Raji (cell line): ENCODE results near the gene C3.

Source experiments
- POLR2A ChIP-seq: IDR thresholded peaks from 2 replicates; pipeline ENCODE4 v1.6.1; 2011; ENCODE audit warnings: low read depth, low read length, control low read depth; ENCODE audit not compliant: insufficient read depth

Gene C3

DNA sequence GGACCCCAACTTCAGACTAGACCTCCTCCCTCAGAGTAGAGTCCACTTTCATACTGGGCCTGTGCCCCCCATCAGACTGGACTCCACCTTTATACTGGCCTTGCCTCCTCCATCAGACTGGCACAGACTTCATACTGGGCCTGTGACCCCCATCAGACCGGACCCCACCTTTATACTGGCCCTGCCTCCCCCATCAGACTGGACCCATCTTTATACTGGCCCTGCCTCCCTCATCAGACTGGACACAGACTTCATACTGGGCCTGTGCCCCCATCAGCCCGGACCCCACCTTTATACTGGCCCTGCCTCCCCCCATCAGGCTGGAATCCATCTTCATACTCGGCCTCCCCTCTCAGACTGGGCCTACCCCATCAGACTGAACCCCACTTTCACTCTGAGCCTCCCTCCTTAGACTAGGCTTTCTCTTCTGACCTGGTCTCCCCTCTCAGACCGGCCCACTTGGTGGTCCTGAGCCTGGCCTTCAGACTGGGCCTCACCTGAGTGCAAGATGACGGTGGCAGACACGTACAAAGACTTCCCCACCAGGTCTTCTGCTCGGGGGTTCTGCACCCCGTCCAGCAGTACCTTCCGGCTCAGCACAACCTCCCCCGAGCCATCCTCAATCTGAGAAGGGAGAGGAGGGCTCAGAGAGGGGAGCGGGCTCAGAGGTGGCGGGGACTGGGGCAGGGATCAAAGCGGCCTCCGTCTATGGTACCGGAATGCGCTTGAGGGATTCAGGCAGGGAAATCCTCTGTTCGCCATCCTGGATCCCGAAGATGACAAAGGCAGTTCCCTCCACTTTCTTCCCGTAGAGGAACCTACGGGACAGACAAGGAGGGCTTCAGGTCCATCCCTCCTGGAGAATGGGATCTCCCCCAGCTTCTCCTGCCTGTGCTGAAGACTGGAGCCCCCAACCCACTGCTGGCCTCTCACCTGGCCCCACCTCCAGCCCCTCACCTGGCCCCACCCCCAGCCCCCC is 7.5 kb downstream of the C3 start:
- TF ChIP-seq POLR2A, result no peak

DNA sequence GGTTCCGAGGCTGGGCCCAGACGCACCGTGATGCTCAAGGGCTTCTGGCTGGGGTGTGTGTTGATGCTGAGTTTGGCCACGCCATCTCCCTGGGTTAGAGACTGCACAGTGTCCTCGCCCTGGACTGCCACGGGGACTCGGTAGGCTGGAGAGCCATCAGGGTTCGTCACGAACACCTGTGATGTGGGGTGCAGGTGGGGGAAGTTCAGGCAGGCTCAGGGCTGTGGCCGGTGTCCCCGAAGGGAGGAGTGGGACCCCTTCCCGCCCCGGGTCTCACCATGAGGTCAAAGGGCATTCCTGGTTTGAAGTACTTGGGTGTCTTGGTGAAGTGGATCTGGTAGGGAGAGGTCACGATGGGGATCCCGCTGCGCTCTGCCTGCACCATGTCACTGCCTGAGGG is 8.2 kb downstream of the C3 start:
- TF ChIP-seq POLR2A, result no peak

DNA sequence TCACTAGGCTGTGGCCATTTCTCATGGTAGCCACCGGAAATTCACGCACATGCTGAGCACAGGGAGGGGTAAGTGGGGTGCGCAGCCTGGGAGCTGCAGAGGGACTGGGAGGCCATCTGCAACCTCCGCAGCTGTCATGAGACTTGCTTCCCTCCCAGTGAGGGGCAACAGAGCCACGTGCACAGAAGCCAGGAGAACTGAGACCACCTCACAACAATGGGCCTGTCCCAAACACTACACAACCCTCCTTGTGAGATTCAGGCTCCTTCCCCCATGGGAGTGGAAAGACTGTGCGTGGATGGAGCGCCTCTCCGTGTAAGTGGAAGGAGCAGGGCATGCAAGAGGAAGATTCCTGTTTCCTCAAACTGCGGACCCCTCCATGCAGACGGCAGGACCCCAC is 8.8 kb downstream of the C3 start:
- no peak for TF ChIP-seq POLR2A

DNA sequence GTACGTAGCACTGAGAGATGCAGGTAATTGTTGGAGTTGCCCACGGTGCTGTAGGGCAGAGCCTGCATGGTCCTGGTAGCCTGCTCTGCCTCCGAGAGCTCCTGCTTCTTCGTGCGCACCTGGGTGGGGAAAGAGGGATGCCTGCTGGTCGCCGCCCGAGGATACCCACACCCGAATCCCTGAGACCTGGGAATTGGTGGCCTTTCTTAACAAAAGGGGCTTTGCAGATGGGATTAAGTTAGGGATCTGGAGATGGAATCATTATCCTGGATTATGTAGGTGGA is 9.4 kb downstream of the C3 start:
- no peak for TF ChIP-seq POLR2A

DNA sequence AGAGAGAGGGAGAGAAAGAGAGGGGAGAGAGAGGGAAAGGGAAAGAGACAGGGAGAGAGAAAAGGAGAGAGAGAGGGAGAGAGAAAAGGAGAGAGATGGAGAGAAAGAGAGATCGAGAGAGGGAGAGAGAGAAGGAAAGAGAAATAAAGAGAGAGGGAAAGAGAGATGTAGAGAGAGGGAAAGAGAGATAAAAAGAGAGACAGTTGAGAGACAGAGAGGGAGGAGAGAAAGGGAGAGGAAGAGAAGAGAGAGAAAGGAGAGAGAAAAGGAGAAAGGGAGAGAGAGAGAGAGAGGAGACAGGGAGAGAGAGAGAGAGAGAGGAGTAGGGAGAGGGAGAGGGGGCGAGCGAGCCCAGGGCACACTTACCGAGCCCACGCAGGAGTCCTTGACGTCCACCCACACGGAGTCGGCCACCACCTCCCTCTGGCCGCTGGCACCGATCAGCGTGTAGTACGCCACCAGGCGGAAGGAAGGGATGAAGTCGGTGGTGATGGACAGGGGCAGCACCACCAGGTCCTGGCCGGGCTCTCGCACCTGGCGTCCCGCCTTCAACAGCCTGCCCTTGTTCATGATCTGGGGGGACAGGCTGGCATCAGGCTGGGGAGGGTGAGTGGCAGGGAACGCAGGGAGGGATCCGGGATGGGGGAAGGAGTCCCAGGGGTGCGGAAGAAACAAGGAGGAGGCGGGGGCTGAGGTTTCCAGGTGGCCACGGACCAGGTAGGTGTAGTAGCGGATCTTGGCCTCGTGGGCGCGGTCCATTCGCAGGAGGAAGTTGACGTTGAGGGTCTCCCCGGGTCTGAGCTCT is 10.0 kb downstream of the C3 start:
- TF ChIP-seq POLR2A, result no peak

DNA sequence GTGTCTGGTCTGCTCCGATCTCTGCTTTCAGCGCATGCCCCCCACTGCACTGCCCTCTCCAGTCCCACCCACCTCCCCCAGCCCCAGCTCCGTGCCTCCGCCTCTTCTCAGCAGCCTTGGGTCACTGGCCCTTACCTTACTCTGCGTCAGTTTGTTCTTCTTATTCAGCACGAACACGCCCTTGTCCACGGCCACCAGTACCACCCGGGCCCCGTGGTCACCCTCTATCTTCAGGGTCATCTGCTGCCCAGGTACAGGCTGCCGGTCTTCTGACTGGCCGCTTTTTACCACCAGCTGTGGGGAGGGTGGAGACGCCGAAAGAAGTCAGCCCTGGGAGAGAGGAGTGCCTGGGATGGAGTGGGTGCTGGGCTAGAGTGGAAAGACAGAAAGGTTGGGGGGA is 10.9 kb downstream of the C3 start:
- TF ChIP-seq POLR2A, result no peak

DNA sequence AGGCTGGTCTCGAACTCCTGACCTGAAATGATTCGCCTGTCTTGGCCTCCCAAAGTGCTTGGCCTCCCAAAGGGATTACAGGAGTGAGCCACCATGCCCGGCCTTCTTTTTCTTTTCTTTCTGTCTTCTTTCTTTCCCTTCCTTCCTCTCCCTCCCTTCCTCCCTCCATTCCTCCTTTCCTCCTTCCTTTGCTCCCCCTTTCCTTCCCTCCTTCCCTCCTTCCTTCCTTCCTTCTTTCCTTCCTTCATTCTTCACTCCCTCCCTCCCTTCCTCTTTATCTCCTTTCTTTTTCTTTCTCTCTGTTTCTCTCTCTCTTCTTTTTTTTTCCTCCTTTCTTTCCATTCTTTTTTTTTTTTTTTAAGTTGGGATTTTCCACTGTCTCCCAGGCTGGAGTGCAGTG is 12.1 kb downstream of the C3 start:
- no peak for TF ChIP-seq POLR2A

DNA sequence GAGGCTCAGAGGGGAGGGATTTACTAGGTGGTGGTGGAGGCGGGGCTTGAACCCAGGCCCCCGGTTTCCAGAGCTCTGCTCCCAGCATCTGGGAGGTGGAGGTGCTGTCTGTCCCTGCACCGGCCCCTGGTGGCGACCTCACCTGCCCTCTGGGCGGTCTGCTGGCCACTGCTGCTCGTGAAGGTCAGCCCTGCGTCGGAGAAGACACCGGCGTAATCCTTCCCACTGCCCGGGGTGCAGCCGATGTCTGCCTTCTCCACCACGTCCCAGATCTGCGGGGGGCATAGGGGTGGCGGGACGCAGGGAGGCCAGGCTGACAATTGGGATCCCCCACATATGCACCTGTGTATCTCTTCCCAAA is 12.8 kb downstream of the C3 start:
- no peak for TF ChIP-seq POLR2A

DNA sequence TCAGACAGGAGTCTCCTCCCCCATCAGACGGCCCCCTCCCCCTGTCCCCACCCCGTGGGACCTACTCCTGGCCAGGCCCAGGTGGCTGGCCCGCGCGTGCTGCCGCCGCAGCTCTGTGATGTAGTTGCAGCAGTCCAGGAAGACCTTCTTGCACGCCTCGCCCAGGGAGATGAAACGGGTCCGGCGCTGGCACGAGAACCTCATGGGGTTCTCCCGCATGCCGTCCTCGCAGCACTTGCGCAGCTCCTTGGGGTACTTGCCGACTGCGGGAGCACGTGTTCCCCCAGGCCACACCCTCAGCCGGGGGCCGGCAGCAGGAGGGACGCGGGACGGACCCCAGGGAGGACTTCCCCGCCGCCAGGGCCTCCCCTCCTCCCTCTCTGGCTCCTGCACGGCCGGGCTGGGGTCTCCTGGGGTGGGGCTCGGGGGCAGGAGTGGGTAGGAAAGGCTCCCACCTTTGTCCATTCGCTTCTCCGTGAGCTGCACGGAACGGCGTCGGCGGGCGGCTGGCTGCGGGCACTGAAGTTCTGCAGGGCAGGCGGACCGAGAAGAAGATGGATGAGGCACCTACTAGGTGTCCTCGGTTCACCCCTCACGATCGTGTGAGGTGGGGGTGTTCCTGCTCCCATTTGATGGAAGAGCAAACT is 13.3 kb downstream of the C3 start:
- no peak for TF ChIP-seq POLR2A

DNA sequence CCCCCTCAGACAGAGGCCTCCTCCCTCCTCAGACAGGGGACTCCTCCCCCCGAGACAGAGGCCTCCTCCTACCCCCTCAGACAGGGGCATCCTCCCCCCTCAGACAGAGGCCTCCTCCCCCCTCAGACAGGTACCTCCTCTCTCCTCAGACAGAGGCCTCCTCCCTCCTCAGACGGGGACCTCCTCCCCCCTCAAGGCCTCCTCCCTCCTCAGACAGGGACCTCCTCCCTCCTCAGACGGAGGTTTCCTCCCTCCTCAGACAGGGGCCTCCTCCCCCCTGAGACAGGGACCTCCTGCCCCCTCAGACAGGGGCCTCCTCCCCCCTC is 13.9 kb downstream of the C3 start:
- TF ChIP-seq POLR2A, result no peak

DNA sequence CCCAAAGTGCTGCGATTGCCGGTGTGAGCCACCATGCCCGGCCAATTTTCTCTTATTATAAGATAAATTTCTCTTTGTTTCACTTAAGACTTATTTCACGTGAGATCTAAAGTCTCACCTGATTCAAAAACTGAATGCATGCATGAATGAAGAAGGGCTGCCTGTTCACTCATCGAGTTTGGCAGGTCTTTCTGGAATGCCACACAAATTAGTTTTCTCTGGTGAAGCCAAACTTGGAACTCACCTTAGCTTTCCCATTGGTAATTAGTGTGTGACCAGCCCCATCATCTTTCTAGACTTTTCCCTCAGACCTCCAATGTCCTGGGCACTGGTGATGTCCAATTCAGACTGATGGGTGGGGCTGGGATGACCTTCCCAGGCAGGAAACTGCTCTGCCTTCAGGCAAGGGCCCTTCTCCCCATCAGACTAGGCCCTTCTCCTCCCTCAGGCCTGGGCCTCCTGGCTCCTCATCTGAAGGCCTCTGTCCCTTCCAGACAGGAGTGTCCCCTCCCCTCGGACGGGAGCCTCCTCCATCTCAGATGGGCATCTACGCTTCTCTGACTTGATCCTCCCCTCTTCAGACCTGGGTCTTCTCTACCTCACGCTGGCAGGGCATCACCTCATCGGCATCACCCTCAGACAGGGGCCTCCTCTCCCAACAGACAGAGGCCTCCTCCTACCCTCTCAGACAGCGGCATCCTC is 14.4 kb downstream of the C3 start:
- no peak for TF ChIP-seq POLR2A

DNA sequence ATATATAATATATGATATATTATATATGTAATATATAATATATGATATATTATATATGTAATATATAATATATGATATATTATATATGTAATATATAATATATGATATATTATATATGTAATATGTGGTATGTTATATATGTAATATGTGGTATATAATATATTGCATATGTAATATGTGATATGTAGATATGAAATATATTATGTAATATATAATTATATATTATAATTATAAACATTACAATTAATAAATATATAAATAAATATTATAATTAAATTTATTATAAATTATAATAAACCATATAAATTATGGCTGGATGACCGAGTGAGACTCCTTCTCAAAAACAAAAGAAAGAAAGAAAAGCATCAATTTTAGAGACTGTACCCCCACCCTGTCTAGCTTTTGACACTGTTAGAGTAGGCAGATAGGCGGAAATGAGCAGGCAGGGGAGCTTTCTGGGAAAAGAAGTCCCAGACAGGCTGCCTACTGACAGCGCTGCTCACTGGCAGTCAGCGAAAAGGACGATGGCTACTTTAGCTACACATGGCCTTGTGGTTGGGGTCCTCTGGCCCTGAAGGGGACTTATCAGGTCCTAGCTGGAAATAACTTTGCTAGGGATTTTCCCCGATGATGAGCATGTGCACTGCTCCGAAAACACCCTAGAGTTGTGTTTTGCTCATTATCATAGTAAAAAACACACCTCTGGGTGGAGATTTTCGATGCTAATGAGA is 19.7 kb downstream of the C3 start:
- TF ChIP-seq POLR2A, result no peak

DNA sequence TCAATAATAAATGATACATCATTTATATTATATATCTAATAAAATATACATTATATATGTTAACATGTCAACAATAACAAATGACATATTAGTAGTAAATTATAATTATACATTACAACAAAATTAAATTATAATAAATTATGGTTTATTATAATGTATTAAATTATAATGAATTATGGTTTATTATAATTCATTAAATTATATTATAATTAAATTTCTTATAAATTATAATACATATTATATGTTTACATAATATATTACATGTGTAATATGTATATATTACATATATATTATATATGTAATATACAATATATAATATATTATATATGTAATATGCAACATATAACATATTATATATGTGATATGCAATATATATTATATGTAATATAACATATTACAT is 20.5 kb downstream of the C3 start:
- no peak for TF ChIP-seq POLR2A

DNA sequence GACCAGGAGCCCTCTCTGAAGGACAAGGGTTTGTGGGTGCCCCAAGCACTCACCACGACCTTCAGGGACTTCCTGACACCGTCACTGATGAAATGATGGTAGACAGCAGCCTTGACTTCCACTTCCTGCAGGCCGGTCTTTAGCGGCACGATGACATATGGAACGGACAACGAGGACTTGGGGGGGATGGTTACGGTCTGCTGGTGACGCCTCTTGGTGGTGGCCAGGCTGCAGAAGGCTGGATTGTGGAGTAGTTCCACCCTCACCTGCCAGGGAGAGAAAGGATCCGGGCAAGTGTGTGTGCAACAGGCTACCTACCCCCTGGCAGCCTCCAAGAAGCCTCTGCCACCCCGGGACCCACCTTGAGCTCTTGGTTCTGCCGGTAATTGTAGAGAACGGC is 23.2 kb downstream of the C3 start:
- no peak for TF ChIP-seq POLR2A
